GM19452 (cell line): ENCODE measurements around the gene ALPI.

Source experiments
- ATAC-seq: cut with Tn5 transposase; IDR thresholded peaks from one replicate; pipeline ENCODE4 v1.9.1; 2021; ENCODE audit not compliant: unreplicated experiment

Gene ALPI

DNA sequence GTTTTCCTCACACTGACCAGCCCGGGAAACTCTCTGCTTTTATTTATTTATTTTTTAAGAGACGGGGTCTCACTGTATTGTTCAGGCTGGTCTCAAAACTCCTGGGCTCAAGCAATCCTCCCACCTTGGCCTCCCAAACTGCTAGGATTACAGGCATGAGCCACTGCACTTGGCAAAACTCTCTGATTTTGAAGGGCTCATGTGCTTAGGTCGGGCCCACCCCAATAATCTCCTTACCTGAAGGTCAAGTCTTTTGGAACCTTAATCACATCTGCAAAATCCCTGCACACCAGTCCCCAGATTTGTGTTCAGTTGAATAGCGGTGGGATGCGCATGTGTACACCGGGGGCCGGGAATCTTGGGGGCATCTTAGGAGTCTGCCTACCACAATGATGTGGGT lies 39.3 kb downstream of the ALPI start:
- no peak for ATAC-seq

GRCh38 chr2:232496501-232497270 lies 40.7 kb downstream of the ALPI start:
- ATAC-seq = no peak

- ATAC-seq = no peak
These were observed 41.4 kb downstream of the ALPI start for GRCh38 chr2:232497348-232497747.

DNA sequence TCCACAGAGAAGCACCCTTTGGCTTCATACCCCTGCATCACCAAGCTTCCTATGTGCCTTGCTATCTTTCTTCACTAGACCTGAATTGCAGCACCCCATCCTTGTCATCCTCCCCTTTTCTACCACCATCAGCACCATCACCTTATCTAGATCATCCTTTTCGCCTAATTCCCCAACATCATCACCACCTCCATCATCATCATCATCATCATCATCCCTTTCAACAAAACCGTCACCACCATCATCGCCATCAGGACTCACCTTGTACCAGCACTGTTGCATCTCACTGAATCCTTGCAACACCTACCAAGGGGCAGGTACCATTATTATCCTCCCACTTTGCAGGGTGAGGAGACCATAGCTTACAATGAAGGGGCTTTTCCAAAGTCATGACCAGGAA lies 42.5 kb downstream of the ALPI start:
- ATAC-seq = no peak

- no peak for ATAC-seq
These were observed 45.4 kb downstream of the ALPI start for GRCh38 chr2:232501331-232501771.

DNA sequence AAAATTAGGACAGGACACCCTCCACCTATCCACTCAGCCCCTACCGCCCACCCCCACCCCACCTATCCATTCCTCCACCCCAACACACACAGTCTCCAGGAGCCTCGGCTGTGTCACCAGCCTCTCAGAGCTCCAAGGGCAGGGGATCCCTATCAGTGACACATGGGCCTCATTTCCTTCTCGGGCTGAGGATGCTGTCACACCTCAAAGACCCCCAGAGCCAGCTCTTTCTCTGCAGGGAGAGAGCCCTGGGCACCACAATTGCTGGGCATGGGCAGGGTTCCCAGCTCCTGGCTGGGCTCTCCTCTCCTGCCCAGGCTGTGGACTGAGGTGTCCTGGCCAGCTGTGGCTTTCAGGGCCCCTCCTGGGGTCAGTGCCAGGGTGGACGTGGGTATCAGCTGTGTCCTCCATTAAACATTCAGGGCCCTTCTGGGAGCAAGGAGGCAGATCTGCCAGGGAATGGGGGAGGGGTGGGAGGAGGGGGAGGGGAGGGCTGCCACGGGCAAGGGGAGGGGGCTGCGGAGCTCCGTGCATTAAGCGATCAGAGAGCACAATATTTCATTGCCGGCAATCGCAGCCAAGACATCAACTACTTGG lies 45.9 kb downstream of the ALPI start:
- ATAC-seq = no peak

- ATAC-seq = no peak
These were observed 46.6 kb downstream of the ALPI start for GRCh38 chr2:232502511-232502910.

DNA sequence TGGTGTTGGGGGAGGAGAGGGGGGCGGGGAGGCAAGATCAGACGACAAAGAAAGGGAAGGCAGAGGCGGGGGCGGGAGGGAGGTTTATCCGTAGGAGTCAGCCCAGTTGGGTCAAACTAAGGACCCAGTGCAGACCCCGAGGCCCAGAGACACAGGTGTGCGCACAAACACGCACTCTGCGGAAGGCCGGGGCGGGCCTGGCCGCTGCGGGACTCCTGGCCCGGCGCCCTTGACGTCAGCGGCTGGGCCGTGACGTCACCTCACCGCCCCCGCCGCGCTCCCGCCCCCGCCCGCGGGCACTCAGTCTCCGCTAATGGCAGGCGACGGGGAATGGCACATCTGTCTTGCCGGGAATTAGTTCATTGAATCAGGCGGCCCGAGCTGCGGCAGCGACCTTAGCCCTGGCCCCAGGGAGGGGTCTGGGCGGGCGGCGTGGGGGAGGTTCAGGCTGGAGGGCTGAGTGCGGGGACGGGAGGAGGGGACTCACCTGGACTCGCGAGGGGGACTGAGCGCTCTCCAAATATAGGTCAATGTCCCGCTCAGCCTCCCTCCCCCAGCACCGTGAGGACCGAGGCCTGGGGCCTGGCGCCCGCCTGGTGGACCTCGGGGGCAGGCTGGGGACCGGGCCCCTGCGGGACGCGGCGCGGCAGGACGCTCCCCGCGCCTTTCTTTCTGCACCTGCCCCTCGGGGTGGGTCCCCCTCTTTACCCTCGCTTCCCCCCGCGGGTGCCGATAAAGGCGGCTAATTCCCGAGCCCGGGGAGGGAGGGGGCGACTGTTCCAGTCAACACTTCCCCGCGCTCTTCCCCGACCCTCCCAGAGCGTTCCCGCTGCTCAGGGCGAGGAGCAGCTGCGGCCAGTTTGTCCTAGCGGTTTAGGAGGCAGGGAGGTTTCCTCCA lies 47.2 kb downstream of the ALPI start:
- no peak for ATAC-seq

DNA sequence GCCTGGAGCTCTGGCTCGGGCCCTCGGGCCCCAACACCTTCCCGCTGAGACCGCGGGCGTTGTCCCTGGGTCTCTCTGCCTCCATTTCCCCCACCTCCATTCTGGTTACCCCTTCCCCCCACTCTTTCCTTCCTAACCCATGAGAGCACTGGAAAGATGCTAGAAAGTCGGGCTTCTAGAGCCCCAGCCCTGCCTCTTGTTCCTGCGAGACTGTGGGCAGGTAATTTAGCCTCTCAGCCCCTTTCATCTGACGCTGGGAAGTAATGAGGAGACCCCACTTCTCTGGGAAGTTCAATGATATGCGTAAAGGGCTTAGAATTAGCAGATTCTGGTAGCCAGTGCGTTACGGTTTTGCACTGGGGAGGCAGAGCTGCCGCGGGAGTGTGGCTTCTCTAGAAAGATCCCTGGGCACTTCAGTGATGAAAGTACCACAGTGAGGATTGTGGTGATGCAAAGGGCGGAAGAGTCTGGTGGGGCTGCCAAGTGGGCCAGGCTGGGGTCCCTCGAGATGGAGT lies 47.9 kb downstream of the ALPI start:
- ATAC-seq = no peak

DNA sequence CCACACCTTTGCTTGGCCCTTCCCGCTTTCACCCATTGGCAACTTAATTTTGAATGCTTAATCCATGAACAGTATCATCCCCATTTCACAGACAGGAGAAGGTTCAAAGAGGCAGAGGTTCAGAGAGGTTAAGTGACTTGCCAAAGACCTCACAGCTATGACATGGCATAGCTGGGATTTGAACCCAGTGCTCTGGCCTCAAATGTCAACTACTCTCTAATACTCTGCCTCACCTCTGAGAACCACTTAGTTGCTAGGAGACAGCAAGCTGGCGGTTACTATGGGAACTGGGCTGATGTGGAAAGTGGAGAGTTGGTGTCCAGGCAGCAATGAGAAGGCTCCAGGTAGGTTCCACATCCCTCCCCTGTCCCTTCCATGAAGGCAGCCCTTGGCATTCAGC lies 48.5 kb downstream of the ALPI start:
- no peak for ATAC-seq

GRCh38 chr2:232505856-232506255 lies 49.9 kb downstream of the ALPI start:
- ATAC-seq = no peak

DNA sequence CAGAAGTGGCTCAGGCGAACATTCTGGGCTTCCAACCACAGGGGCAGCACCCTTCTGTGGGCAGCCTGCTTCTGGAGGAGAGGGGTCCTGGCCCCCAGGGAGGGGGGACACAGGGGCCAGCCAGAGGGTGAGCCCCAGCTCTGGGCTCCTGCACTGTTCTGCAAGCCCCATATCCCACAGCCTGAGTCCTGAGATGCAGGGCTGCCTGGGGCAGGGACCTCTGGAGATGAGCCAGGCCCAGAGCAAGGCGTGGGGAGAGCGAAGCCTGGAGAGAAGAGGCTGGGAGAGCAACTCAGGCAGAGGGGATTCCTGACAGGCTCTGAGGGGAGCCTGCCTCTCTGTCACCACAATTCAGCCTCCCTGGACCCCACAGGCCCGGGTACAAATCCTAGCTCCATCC lies 50.8 kb downstream of the ALPI start:
- ATAC-seq = no peak

GRCh38 chr2:232508251-232508650 lies 52.3 kb downstream of the ALPI start:
- ATAC-seq = no peak
